ENCODE results near the gene ELMOD1.

- TF ChIP-seq, protein P1, sequence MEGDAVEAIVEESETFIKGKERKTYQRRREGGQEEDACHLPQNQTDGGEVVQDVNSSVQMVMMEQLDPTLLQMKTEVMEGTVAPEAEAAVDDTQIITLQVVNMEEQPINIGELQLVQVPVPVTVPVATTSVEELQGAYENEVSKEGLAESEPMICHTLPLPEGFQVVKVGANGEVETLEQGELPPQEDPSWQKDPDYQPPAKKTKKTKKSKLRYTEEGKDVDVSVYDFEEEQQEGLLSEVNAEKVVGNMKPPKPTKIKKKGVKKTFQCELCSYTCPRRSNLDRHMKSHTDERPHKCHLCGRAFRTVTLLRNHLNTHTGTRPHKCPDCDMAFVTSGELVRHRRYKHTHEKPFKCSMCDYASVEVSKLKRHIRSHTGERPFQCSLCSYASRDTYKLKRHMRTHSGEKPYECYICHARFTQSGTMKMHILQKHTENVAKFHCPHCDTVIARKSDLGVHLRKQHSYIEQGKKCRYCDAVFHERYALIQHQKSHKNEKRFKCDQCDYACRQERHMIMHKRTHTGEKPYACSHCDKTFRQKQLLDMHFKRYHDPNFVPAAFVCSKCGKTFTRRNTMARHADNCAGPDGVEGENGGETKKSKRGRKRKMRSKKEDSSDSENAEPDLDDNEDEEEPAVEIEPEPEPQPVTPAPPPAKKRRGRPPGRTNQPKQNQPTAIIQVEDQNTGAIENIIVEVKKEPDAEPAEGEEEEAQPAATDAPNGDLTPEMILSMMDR (IDR thresholded peaks at IDR 0.05; ENCODE audit: insufficient read depth, low read length, poor library complexity, severe bottlenecking), result no peak
- TF ChIP-seq EZH2phosphoT487 (conservative IDR thresholded peaks at IDR 0.05; ENCODE audit: low read length), result no peak
Observed at GRCh38 chr11:107713009-107713408, 122.1 kb downstream of the ELMOD1 start.

Measured in SU-DHL-6 (cell line).